T-helper 9 cell (primary cell): ENCODE results near the gene GATA5.

Experiments
- DNase-seq: peaks from one replicate; pipeline ENCODE4 v3.0.0-alpha.2; 2020

The GATA5 gene

GRCh38 chr20:62470459-62470858, 5.3 kb downstream of the GATA5 start:
- DNase-seq = no peak

GRCh38 chr20:62470001-62470400, 5.8 kb downstream of the GATA5 start:
- no peak for DNase-seq

DNA sequence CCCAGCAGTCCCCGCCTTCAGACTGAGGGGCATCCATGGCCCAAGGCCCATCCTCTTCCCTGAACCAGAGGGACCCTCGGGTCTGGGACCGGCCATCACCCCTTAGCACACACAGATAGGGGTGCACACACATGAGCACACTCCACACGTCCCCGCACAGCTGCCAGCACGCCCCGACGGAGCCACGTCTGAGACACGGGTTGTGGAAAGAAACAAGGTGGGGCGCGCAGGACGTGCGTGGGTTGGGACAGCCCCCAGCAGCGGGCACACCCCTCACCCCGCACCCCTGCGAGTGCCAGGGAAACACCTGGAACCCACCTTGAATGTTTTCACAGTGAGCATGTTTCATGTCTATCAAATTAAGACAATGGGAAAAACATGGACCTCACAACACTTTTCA, 6.4 kb downstream of the GATA5 start:
- no peak for DNase-seq

GRCh38 chr20:62466806-62467537, 8.8 kb downstream of the GATA5 start:
- DNase-seq = no peak

- no peak for DNase-seq
Observed at GRCh38 chr20:62466072-62466760, 9.6 kb downstream of the GATA5 start.

GRCh38 chr20:62464990-62465389, 10.8 kb downstream of the GATA5 start:
- DNase-seq = no peak

DNA sequence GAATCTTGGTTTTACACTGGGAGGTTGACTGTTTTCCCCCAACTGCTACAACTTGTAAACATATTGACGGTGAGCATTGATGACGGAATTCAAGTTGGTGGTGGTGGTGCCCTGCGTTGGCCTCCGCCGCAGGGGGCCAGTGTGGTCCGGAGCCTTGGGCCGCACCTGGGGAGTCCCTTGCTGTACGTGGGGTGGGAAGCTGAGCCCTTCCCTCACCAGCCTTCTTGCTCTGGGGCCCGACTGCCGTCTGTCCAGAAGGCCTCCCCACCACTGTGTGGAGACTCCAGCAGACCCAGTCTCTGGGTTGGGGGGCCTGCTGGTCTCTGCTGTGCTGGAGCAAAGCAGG, 11.4 kb downstream of the GATA5 start:
- DNase-seq = no peak

DNA sequence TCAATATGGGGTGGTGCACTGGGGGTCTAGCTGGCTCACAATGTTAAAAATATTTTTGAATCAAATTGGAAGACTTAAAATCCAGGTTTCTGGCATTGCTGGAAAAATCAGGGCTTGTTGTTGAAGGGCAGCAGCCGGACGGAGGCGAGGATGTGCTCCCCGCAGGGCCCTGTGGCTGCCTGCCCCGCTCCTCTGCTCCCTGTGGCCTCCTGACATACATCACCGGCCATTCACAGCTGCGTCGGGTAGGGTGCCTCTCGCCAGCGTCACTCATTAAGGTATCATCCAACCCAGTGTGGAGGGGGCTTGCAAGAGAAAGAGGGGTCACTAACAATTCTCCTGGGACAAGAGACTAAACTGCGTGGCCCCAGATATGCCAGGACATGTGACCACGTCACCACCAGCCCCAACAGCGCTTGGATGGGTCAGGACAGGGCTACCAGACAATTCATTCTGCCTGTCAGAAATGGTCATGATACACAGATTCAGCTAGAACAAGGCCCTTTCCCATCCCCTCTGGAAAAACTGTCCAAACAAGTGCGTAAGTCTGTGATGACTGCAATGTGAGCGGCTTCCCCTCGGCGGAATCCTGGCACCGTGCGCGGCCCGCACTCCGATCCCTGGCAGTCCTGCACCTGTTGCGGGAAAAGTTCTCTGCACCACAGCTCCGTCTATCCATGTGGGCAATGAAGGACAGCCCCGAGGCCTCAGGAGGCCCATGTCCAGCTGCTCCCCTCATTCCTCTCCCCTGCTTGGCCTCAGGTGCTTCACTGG, 12.0 kb downstream of the GATA5 start:
- DNase-seq = no peak

GRCh38 chr20:62462976-62463592, 12.7 kb downstream of the GATA5 start:
- no peak for DNase-seq

GRCh38 chr20:62461834-62462233, 14.0 kb downstream of the GATA5 start:
- no peak for DNase-seq

- no peak for DNase-seq
Observed at GRCh38 chr20:62461157-62461556, 14.6 kb downstream of the GATA5 start.

- no peak for DNase-seq
Observed at GRCh38 chr20:62460678-62461077, 15.1 kb downstream of the GATA5 start.

DNA sequence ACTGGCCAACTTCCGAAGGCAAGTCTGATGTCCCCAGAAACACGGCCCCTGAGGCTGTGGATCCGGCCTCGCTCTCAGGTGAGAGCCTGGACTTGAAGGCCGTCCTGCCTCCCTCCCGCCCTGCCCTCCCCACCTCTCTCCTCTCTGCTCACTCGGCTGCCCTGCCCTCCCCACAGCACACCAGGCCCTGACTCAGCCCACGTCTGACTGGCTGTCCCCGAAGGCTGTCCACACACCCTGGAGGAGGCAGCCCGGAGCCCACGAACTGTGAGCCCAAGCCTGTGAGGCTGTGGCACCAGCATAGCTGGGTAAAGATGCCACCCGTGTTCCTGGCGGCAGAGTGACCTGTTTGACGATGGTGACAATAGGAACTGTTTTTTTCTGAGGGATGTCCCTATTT, 16.3 kb downstream of the GATA5 start:
- DNase-seq = no peak

DNA sequence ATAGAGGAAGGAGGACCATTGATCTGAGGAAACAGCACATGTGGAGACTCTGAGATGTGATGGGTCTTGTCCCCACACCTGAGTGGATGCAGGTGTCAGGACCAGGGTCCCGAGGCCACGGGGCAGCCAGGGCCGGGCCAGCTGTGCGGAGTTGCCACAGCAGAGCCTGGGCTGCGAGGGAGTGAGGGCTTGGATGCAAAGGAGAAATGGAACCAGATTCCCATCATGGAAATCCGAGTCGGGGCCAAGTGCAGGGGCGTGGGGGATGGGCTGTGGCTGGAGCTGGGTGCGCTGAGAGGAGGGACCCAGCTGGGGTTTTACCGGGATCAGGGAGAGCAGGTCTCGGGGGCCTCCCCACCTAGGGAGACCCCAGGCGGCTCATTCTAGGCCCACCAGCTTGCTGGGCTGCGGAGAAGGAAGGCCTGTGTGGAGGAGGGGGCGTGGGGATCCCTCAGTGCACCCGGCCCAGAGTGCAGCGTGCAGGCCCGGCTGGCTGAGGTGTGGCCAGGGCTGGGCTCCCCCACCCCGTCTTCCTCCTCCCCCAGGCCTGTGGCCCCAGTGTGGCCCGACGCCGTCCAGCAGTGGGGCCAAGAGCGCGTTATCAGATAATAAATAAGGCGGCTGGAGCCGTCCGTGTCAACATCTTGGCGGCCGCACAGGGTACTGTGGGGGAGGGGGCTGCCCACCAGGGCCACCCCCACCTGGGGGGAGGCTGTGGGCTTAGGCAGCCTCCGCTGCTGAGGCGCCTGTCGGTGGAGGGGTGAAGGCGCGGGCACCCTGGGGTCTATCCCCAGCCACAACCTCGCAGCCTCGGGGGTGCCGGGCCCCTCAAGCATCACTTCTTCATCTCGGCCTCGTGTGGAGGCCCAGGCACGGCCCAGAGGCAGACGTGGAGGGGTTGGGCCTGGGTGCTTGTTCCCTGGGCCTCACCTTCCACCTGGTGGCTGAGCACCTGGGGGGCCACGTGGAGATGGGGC, 17.2 kb downstream of the GATA5 start:
- DNase-seq = no peak

DNA sequence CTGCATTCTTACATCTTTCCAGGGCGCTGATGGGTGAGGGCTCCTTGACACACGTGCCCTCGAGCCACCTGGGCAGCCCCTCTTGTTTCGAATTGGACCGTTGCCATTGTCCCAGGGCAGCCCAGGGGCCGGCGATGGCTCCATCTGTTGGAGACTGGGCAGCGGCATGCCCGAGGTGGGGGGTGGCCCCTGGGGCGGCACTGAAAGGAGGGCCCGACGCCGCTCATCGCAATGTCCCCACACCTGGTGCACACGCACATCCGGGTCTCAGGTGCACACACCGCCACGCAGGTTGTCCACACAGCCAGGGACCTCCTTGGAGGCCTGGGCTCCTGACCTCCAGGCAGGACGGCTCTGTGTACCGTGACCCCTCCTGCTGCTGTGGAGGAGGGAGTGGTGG, 18.0 kb downstream of the GATA5 start:
- no peak for DNase-seq

DNA sequence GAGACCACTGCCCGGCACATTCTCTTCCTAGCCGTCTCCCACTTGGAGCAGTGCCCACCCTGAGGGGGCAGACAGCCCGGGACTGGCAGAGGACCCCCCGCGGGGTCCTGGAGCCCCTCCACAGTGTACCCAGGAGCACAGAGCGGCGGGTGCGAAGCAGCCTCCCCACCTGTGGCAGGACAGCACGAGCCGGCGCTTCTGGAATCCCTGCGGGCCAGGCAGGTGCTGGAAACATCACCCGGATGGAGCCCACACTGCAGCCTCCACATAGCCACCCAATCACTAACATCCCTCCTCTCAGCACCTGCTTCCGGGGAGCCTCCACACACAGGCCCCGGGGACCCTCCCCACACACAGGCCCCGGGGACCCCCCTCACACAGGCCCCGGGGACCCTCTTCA, 18.7 kb downstream of the GATA5 start:
- no peak for DNase-seq

- no peak for DNase-seq
Observed at GRCh38 chr20:62455929-62456328, 19.9 kb downstream of the GATA5 start.

- DNase-seq = no peak
Observed at GRCh38 chr20:62454904-62455636, 20.7 kb downstream of the GATA5 start.

DNA sequence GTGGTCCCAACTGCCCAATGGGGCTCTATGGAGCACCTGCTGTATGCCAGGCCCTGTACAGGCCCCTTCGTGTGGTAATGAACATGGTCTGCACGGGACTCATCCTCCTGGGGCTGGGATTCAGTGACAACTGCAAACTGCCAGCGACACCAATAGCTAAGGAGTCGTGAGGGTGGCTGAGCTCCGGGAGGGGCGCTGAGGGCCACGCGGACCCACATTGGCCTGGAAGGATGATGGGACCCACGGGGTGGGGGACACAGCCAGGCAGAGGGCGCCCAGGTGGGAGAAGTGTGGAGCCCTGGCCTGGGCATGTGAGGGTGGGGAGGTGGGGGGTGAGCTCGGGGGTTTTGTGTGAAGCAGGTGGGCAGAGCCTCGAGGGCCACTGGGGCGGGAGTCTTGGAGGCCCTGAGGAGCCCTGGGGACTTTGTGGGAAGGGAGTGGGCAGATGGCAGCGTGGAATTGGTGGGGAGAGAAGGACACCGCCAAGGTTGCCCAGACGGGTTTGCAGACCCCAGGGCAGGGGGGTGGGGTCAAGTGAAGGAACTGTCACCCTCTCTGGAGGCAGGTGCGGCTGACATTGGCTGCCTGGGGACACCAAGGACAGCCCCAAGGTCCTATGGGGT, 22.5 kb downstream of the GATA5 start:
- no peak for DNase-seq

DNA sequence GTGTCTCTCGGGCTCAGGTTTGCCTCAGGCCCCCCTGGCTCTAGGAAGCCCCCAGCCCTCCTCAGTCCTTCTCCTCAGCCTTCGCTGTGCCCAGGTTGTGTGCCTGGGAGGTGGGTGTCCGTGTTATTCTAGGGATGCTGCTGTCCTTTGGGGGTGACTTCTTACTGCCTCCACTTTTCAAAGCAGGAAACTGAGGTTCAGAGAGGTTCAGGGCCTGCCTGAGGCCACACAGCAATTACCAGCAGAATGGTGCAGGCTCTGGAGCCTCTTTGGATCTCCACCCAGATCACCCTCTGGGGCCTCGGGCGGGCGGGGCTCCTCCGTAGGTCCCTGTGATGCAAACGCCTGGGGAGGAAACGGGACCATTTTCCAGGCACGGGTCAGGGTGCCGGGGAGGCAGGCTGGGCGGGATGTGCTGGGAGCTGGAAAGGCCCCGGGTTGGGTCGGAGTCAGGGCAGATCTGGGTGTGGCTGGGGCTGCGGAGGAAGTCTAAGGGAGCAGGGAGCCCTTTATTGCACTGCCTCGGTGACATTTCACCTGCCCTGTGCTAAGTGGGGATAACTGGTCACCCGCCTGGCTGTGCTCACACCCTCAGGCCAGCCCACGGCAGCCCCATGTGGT, 23.2 kb downstream of the GATA5 start:
- DNase-seq = no peak

- DNase-seq = no peak
Observed at GRCh38 chr20:62451970-62452369, 23.8 kb downstream of the GATA5 start.
